Measurements from ENCODE around the gene LPP.

GRCh38 chr3:188458756-188459155 lies 304.8 kb downstream of the LPP start:
- TF ChIP-seq HMGXB4 (CRISPR knock-in tag; IDR thresholded peaks at IDR 0.05) (no peak), GABPA (tag; conservative IDR thresholded peaks at IDR 0.05; ENCODE audit: low read depth) (no peak), POLR2A (conservative IDR thresholded peaks at IDR 0.05) (no peak), SIN3A (IDR thresholded peaks at IDR 0.05; ENCODE audit: borderline replicate concordance in 2 of 2, control insufficient read depth in 1 of 2, low read depth in 2 of 2, low read length in 2 of 2) (no peak), CGGBP1 (CRISPR knock-in tag; IDR thresholded peaks at IDR 0.05) (no peak), TBL1XR1 (IDR thresholded peaks at IDR 0.05; ENCODE audit: low read length in 2 of 2) (no peak)

Data from K562 (cell line).